Measurements from ENCODE around the gene MLKL.

GRCh38 chr16:74745109-74745615 lies 44.5 kb upstream of the MLKL start:
- TF ChIP-seq GATA2 (IDR thresholded peaks at IDR 0.05; ENCODE audit: low read depth, low read length) (no peak), GATA3 (IDR thresholded peaks at IDR 0.05; ENCODE audit: low read depth, low read length) (no peak)
